GM23338 (cell line): ENCODE measurements around the gene KEAP1. TPM values are rescaled to one million over a fixed set of nuclear protein-coding genes. Genes with fewer than 3 reads are reported as not detected.
A peak's percentile ranks its signal among the peaks of the same experiment; 100 is the strongest.

ENCODE experiments used
- ATAC-seq: fragments of 200-7000 bp; cut with Tn5 transposase; 3 replicates; pipeline ENCODE4 v1.9.1; 2020
- DNase-seq: peaks from one replicate; pipeline ENCODE4 v3.0.0-alpha.2; 2015; ENCODE audit warnings: low spot score
- H2AFZ ChIP-seq: fragments of 200-600 bp; sonication (generic); 2 replicates; pipeline ENCODE4 v1.8.0; 2016; ENCODE audit warnings: antibody characterized with exemption, mild to moderate bottlenecking, moderate library complexity
- H3F3A ChIP-seq: fragments of 200-600 bp; sonication (generic); replicated peaks from 2 replicates; pipeline ENCODE4 v1.8.0; 2017; ENCODE audit warnings: antibody characterized with exemption, mixed run types, low read depth
- H3K27ac ChIP-seq: fragments of 200-600 bp; sonication (generic); 2 replicates; pipeline ENCODE4 v1.6.1; 2016; ENCODE audit warnings: low read depth
- H3K27me3 ChIP-seq: fragments of 200-600 bp; sonication (generic); 2 replicates; pipeline ENCODE4 v1.8.0; 2016; ENCODE audit warnings: mild to moderate bottlenecking, mixed run types, moderate library complexity; ENCODE audit not compliant: insufficient read depth
- H3K36me3 ChIP-seq: fragments of 200-600 bp; sonication (generic); 2 replicates; pipeline ENCODE4 v1.8.0; 2016; ENCODE audit warnings: mild to moderate bottlenecking; ENCODE audit not compliant: insufficient read depth
- H3K4me1 ChIP-seq: fragments of 200-600 bp; sonication (generic); 2 replicates; pipeline ENCODE4 v1.8.0; 2016; ENCODE audit warnings: mild to moderate bottlenecking, moderate library complexity; ENCODE audit not compliant: insufficient read depth
- H3K4me2 ChIP-seq: fragments of 200-600 bp; sonication (generic); 2 replicates; pipeline ENCODE4 v1.7.1; 2017; ENCODE audit warnings: mixed run types
- H3K4me3 ChIP-seq: fragments of 200-600 bp; sonication (generic); 2 replicates; pipeline ENCODE4 v1.6.1; 2016; ENCODE audit warnings: mixed run types
- H3K79me2 ChIP-seq: fragments of 200-600 bp; sonication (generic); replicated peaks from 2 replicates; pipeline ENCODE4 v1.8.0; 2017; ENCODE audit warnings: mild to moderate bottlenecking; ENCODE audit not compliant: insufficient read depth
- H3K9me2 ChIP-seq: fragments of 200-600 bp; sonication (generic); 2 replicates; pipeline ENCODE4 v1.8.0; 2017; ENCODE audit not compliant: insufficient read depth
- H4K20me1 ChIP-seq: fragments of 200-600 bp; sonication (generic); replicated peaks from 2 replicates; pipeline ENCODE4 v1.8.0; 2017; ENCODE audit warnings: mild to moderate bottlenecking; ENCODE audit not compliant: insufficient read depth
- H3K27ac Mint-ChIP-seq: 2 replicates; pipeline ENCODE4 v1.8.0; 2020; ENCODE audit warnings: inconsistent platforms, mild to moderate bottlenecking, moderate library complexity, mixed read lengths
- H3K27me3 Mint-ChIP-seq: 3 replicates; pipeline ENCODE4 v1.8.0; 2022; ENCODE audit warnings: low read depth, mild to moderate bottlenecking, moderate library complexity, mixed read lengths, inconsistent platforms; ENCODE audit not compliant: insufficient read depth, poor library complexity
- H3K36me3 Mint-ChIP-seq: 3 replicates; pipeline ENCODE4 v1.8.0; 2021; ENCODE audit warnings: low read depth, mild to moderate bottlenecking, inconsistent platforms, moderate library complexity, mixed read lengths
- H3K4me1 Mint-ChIP-seq: 3 replicates; pipeline ENCODE4 v1.8.0; 2020; ENCODE audit warnings: mild to moderate bottlenecking, inconsistent platforms, mixed read lengths
- H3K4me3 Mint-ChIP-seq: 3 replicates; pipeline ENCODE4 v1.8.0; 2021; ENCODE audit warnings: moderate library complexity, mild to moderate bottlenecking, inconsistent platforms, mixed read lengths
- H3K9me3 Mint-ChIP-seq: 3 replicates; pipeline ENCODE4 v1.8.0; 2020; ENCODE audit warnings: moderate library complexity, mild to moderate bottlenecking, inconsistent platforms, mixed read lengths
- CREB1 ChIP-seq: fragments of 250-450 bp; sonication (Bioruptor Pico); IDR thresholded peaks from 2 replicates; pipeline ENCODE4 v1.5.0; 2020; ENCODE audit warnings: low read depth, mild to moderate bottlenecking, moderate library complexity
- JUNB ChIP-seq: IDR thresholded peaks from one replicate; pipeline ENCODE4 v1.6.1; 2016; ENCODE audit warnings: antibody characterized with exemption; ENCODE audit not compliant: unreplicated experiment
- NANOG ChIP-seq: IDR thresholded peaks from 2 replicates; pipeline ENCODE4 v1.6.1; 2016; ENCODE audit warnings: antibody characterized with exemption, borderline replicate concordance
- POLR2AphosphoS5 ChIP-seq: IDR thresholded peaks from 2 replicates; pipeline ENCODE4 v1.6.1; 2016; ENCODE audit warnings: antibody characterized with exemption, low read depth
- STAT1 ChIP-seq: IDR thresholded peaks from one replicate; pipeline ENCODE4 v1.6.1; 2016; ENCODE audit warnings: antibody characterized with exemption; ENCODE audit not compliant: unreplicated experiment
- ZNF331 ChIP-seq: fragments of 250-450 bp; sonication (Bioruptor Pico); IDR thresholded peaks from 2 replicates; pipeline ENCODE4 v1.5.0; 2020; ENCODE audit warnings: low read depth, mild to moderate bottlenecking, moderate library complexity
- polyA plus RNA-seq: library from polyadenylated mRNA; unstranded; fragments of >200 nt; fragmentation: Nextera tagmentation; extraction: Ambion mirVana; gene quantifications from 2 replicates; pipeline ENCODE4 v1.2.1, GENCODE V29; 2016
- total RNA-seq: library from RNA; depleted of rRNA; stranded (reverse); fragments of >200 nt; shearing (Covaris generic); gene quantifications from 2 replicates; pipeline ENCODE4 v1.2.3, GENCODE V29; 2014
- TF ChIP-seq, protein P1 (sequence below): fragments of 250-450 bp; sonication (Bioruptor Pico); IDR thresholded peaks from 2 replicates; pipeline ENCODE4 v1.5.0; 2020; ENCODE audit warnings: mild to moderate bottlenecking, moderate library complexity
- TF ChIP-seq, protein P2 (sequence below): IDR thresholded peaks from 2 replicates; pipeline ENCODE4 v1.6.1; 2016; ENCODE audit warnings: antibody characterized with exemption
- TF ChIP-seq, protein P3 (sequence below): IDR thresholded peaks from one replicate; pipeline ENCODE4 v1.6.1; 2018; ENCODE audit warnings: antibody characterized with exemption; ENCODE audit not compliant: unreplicated experiment
- TF ChIP-seq, protein P4 (sequence below), 2 experiments: fragments of 200-600 bp in 1 of 2; sonication (generic) in 1 of 2; conservative IDR thresholded peaks; 2 replicates each; pipeline versions ENCODE4 v1.5.1 to v1.6.1; 2016 to 2017; ENCODE audit warnings: antibody characterized with exemption in 2 of 2, low read depth in 2 of 2, mild to moderate bottlenecking in 2 of 2, moderate library complexity in 1 of 2

KEAP1 gene
- total and polyA plus RNA-seq, 2 experiments from 2014 or later = 57.8 to 77.5 TPM

DNA sequence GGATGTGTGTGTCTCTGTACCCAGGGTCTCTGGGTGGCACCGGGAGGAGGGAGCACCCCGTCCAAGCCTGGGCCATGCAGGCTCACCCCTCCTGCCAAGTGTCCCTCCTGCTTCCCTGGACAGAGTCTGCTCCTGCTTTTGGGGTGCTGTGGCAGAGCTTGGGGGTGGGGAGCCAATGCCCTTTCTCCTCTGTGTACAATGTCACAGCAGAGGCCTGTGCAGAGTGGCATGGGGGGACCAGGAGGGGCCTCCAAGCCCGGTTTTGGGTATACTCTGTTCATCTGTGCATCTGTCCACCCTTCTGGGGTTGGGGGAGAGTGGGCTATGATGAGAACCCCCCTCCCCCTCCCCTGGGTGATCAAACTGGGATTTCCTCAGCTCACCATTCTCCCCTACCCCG lies 49.3 kb downstream of the KEAP1 start (continued):
- TF ChIP-seq, protein P1, sequence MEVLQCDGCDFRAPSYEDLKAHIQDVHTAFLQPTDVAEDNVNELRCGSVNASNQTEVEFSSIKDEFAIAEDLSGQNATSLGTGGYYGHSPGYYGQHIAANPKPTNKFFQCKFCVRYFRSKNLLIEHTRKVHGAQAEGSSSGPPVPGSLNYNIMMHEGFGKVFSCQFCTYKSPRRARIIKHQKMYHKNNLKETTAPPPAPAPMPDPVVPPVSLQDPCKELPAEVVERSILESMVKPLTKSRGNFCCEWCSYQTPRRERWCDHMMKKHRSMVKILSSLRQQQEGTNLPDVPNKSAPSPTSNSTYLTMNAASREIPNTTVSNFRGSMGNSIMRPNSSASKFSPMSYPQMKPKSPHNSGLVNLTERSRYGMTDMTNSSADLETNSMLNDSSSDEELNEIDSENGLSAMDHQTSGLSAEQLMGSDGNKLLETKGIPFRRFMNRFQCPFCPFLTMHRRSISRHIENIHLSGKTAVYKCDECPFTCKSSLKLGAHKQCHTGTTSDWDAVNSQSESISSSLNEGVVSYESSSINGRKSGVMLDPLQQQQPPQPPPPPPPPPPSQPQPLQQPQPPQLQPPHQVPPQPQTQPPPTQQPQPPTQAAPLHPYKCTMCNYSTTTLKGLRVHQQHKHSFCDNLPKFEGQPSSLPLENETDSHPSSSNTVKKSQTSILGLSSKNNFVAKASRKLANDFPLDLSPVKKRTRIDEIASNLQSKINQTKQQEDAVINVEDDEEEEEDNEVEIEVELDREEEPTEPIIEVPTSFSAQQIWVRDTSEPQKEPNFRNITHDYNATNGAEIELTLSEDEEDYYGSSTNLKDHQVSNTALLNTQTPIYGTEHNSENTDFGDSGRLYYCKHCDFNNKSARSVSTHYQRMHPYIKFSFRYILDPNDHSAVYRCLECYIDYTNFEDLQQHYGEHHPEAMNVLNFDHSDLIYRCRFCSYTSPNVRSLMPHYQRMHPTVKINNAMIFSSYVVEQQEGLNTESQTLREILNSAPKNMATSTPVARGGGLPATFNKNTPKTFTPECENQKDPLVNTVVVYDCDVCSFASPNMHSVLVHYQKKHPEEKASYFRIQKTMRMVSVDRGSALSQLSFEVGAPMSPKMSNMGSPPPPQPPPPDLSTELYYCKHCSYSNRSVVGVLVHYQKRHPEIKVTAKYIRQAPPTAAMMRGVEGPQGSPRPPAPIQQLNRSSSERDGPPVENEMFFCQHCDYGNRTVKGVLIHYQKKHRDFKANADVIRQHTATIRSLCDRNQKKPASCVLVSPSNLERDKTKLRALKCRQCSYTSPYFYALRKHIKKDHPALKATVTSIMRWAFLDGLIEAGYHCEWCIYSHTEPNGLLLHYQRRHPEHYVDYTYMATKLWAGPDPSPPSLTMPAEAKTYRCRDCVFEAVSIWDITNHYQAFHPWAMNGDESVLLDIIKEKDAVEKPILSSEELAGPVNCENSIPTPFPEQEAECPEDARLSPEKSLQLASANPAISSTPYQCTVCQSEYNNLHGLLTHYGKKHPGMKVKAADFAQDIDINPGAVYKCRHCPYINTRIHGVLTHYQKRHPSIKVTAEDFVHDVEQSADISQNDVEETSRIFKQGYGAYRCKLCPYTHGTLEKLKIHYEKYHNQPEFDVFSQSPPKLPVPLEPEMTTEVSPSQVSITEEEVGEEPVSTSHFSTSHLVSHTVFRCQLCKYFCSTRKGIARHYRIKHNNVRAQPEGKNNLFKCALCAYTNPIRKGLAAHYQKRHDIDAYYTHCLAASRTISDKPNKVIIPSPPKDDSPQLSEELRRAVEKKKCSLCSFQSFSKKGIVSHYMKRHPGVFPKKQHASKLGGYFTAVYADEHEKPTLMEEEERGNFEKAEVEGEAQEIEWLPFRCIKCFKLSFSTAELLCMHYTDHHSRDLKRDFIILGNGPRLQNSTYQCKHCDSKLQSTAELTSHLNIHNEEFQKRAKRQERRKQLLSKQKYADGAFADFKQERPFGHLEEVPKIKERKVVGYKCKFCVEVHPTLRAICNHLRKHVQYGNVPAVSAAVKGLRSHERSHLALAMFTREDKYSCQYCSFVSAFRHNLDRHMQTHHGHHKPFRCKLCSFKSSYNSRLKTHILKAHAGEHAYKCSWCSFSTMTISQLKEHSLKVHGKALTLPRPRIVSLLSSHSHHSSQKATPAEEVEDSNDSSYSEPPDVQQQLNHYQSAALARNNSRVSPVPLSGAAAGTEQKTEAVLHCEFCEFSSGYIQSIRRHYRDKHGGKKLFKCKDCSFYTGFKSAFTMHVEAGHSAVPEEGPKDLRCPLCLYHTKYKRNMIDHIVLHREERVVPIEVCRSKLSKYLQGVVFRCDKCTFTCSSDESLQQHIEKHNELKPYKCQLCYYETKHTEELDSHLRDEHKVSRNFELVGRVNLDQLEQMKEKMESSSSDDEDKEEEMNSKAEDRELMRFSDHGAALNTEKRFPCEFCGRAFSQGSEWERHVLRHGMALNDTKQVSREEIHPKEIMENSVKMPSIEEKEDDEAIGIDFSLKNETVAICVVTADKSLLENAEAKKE (CRISPR knock-in tag) = no peak
- no peak for TF ChIP-seq CREB1 (CRISPR knock-in tag)
- no peak for TF ChIP-seq STAT1

DNA sequence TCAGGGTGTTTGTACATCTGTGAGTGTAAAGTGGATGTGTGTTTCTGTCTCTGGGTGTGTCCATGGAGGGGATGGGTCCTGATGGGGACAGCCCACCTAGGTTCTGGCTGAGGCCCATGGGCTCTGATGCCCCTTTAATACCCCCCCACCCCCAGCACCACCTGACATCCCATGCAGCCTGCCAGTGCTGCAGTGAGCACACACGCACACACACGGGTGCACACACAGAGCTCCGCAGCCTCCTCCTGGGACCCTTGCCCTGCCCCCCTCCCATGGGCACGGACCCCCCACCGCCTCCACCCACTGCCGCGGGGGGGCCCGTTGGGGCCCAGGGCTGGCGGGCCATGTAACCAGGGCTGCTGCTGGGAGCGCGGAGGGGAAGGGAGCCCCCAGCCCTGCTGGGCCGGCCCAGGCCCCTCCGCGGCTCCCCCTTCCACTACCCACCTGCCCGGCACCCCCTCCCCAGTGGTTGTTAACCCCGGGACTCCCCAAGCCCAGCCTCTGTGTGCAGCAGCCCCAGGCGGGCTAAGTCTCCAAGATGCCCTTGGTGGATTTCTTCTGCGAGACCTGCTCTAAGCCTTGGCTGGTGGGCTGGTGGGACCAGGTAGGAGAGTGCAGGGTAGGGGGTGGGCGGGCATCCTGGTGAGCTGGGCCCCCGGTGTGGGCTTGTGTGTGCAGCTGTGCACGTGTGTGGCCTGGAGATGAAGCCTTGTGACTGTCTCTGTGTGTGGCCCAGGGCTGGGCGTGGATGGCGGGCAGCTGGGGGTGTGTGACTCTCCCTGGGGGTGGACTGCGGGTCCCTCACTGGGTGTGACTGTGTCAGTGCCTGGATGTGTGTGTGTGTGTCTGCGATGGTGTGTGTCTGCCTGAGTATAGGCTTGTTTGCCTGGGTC lies 50.2 kb downstream of the KEAP1 start:
- peaks cover 13% of the 10 kb centered on the region for H3K4me1 ChIP-seq
- no peak for TF ChIP-seq ZNF331
- TF ChIP-seq, protein P2, sequence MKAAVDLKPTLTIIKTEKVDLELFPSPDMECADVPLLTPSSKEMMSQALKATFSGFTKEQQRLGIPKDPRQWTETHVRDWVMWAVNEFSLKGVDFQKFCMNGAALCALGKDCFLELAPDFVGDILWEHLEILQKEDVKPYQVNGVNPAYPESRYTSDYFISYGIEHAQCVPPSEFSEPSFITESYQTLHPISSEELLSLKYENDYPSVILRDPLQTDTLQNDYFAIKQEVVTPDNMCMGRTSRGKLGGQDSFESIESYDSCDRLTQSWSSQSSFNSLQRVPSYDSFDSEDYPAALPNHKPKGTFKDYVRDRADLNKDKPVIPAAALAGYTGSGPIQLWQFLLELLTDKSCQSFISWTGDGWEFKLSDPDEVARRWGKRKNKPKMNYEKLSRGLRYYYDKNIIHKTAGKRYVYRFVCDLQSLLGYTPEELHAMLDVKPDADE = no peak
- no peak for TF ChIP-seq CREB1 (CRISPR knock-in tag)
- no peak for TF ChIP-seq POLR2AphosphoS5
- TF ChIP-seq, protein P3, sequence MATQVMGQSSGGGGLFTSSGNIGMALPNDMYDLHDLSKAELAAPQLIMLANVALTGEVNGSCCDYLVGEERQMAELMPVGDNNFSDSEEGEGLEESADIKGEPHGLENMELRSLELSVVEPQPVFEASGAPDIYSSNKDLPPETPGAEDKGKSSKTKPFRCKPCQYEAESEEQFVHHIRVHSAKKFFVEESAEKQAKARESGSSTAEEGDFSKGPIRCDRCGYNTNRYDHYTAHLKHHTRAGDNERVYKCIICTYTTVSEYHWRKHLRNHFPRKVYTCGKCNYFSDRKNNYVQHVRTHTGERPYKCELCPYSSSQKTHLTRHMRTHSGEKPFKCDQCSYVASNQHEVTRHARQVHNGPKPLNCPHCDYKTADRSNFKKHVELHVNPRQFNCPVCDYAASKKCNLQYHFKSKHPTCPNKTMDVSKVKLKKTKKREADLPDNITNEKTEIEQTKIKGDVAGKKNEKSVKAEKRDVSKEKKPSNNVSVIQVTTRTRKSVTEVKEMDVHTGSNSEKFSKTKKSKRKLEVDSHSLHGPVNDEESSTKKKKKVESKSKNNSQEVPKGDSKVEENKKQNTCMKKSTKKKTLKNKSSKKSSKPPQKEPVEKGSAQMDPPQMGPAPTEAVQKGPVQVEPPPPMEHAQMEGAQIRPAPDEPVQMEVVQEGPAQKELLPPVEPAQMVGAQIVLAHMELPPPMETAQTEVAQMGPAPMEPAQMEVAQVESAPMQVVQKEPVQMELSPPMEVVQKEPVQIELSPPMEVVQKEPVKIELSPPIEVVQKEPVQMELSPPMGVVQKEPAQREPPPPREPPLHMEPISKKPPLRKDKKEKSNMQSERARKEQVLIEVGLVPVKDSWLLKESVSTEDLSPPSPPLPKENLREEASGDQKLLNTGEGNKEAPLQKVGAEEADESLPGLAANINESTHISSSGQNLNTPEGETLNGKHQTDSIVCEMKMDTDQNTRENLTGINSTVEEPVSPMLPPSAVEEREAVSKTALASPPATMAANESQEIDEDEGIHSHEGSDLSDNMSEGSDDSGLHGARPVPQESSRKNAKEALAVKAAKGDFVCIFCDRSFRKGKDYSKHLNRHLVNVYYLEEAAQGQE = no peak
- TF ChIP-seq JUNB = no peak
- no peak for TF ChIP-seq NANOG
- TF ChIP-seq, protein P4, sequence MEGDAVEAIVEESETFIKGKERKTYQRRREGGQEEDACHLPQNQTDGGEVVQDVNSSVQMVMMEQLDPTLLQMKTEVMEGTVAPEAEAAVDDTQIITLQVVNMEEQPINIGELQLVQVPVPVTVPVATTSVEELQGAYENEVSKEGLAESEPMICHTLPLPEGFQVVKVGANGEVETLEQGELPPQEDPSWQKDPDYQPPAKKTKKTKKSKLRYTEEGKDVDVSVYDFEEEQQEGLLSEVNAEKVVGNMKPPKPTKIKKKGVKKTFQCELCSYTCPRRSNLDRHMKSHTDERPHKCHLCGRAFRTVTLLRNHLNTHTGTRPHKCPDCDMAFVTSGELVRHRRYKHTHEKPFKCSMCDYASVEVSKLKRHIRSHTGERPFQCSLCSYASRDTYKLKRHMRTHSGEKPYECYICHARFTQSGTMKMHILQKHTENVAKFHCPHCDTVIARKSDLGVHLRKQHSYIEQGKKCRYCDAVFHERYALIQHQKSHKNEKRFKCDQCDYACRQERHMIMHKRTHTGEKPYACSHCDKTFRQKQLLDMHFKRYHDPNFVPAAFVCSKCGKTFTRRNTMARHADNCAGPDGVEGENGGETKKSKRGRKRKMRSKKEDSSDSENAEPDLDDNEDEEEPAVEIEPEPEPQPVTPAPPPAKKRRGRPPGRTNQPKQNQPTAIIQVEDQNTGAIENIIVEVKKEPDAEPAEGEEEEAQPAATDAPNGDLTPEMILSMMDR (conservative IDR thresholded peaks at IDR 0.05; ENCODE audit: low read depth in 2 of 2) = no peak
- H3F3A ChIP-seq = no peaks in the 10 kb centered on the region
- ATAC-seq (no peak), DNase-seq (no peak)
- Mint-ChIP-seq H3K4me1 (peaks cover 20% of the 10 kb centered on the region), H3K36me3 (no peaks in the 10 kb centered on the region), H3K27ac (peak overlapping the region; percentile 57; the same call in 1 of the 2 replicates), H3K27me3 (peaks cover 17% of the 10 kb centered on the region), H3K4me3 (no peak overlapping the region; the same call in 2 of the 3 replicates), H3K9me3 (no peaks in the 10 kb centered on the region)
- no peak overlapping the region for H3K4me3 ChIP-seq
- no peaks in the 10 kb centered on the region for H3K9me2 ChIP-seq
- no peaks in the 10 kb centered on the region for H4K20me1 ChIP-seq
- H3K27me3 ChIP-seq = no peaks in the 10 kb centered on the region
- no peaks in the 10 kb centered on the region for H3K79me2 ChIP-seq
- H2AFZ ChIP-seq = no peak overlapping the region
- no peaks in the 10 kb centered on the region for H3K36me3 ChIP-seq
- no peak overlapping the region for H3K27ac ChIP-seq
- H3K4me2 ChIP-seq = no peak overlapping the region
